ENCODE results near the gene DNAJB8. TPM values are rescaled to one million over a fixed set of nuclear protein-coding genes. Genes with fewer than 3 reads are reported as not detected.

The DNAJB8 gene
- total RNA-seq, 1 experiment from 2014 or later = not detected

GRCh38 chr3:128506754-128507153 is 40.1 kb upstream of the DNAJB8 start:
- H2AFZ ChIP-seq (ENCODE audit: low read length) = no peak overlapping the region
- H4K91ac ChIP-seq (ENCODE audit: insufficient read length, low read depth, low read length) = no peak overlapping the region
- no peaks in the 10 kb centered on the region for H3K36me3 Mint-ChIP-seq (ENCODE audit: insufficient read depth in 1 of 3, low read depth in 3 of 3)
- H3K14ac ChIP-seq (ENCODE audit: insufficient read depth, low read length) = peak overlapping the region; percentile 61; the same call in 1 of the 2 replicates
- H3K27ac Mint-ChIP-seq = no peak overlapping the region
- no peaks in the 10 kb centered on the region for H3K79me2 ChIP-seq (ENCODE audit: insufficient read depth, low read length)
- H3K18ac ChIP-seq (ENCODE audit: insufficient read length, low read depth, low read length) = no peak overlapping the region
- DNase-seq = peak; percentile 23
- no peak overlapping the region for H3K27ac ChIP-seq (ENCODE audit: insufficient read length, low read depth, low read length)
- H4K8ac ChIP-seq (replicated peaks; ENCODE audit: insufficient read length, low read depth, low read length) = no peak overlapping the region
- H2BK20ac ChIP-seq (ENCODE audit: low read depth, low read length, poor library complexity, severe bottlenecking) = no peak overlapping the region
- H3K23me2 ChIP-seq (ENCODE audit: insufficient read length, low read depth, low read length, poor library complexity, severe bottlenecking) = no peaks in the 10 kb centered on the region
- H2AK5ac ChIP-seq (ENCODE audit: insufficient read length, low read length) = no peak overlapping the region
- H2BK15ac ChIP-seq (ENCODE audit: low read depth, low read length) = no peak overlapping the region
- H3K4me1 Mint-ChIP-seq = no peaks in the 10 kb centered on the region
- no peak overlapping the region for H3K4ac ChIP-seq (ENCODE audit: low read depth, low read length)
- no peak overlapping the region for H2BK12ac ChIP-seq (ENCODE audit: insufficient read length, low read depth, low read length)
- H3K4me2 ChIP-seq (ENCODE audit: insufficient read depth, insufficient read length, low read length) = no peak overlapping the region
- no peak overlapping the region for H3K9ac ChIP-seq (ENCODE audit: extremely low read depth, insufficient read length, low read length)
- H3K23ac ChIP-seq (ENCODE audit: insufficient read length, low read depth, low read length) = no peak overlapping the region
- H3K79me1 ChIP-seq (ENCODE audit: insufficient read depth, low read depth, low read length, poor library complexity, severe bottlenecking) = no peaks in the 10 kb centered on the region
- WGBS (ENCODE audit: extremely low coverage, insufficient read length, low lambda C conversion rate) = no CpG with 5 or more reads among the region's 2 CpGs
- TF ChIP-seq, protein P1, sequence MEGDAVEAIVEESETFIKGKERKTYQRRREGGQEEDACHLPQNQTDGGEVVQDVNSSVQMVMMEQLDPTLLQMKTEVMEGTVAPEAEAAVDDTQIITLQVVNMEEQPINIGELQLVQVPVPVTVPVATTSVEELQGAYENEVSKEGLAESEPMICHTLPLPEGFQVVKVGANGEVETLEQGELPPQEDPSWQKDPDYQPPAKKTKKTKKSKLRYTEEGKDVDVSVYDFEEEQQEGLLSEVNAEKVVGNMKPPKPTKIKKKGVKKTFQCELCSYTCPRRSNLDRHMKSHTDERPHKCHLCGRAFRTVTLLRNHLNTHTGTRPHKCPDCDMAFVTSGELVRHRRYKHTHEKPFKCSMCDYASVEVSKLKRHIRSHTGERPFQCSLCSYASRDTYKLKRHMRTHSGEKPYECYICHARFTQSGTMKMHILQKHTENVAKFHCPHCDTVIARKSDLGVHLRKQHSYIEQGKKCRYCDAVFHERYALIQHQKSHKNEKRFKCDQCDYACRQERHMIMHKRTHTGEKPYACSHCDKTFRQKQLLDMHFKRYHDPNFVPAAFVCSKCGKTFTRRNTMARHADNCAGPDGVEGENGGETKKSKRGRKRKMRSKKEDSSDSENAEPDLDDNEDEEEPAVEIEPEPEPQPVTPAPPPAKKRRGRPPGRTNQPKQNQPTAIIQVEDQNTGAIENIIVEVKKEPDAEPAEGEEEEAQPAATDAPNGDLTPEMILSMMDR (conservative IDR thresholded peaks at IDR 0.05) = no peak
- no peaks in the 10 kb centered on the region for H3K9me3 ChIP-seq (ENCODE audit: control insufficient read depth, low read depth, low read length)
- no peaks in the 10 kb centered on the region for H3K9me3 Mint-ChIP-seq
- no peak overlapping the region for H4K5ac ChIP-seq (ENCODE audit: insufficient read length, low read depth, low read length)
- H3K27me3 Mint-ChIP-seq (ENCODE audit: low read depth) = peaks cover 34% of the 10 kb centered on the region
- no peaks in the 10 kb centered on the region; the same call in 1 of the 2 replicates for H3K27me3 ChIP-seq (ENCODE audit: insufficient read depth, low read length)
- no peak overlapping the region for H3K4me3 Mint-ChIP-seq
- no peak overlapping the region for H2BK5ac ChIP-seq (ENCODE audit: insufficient read length, low read length)
- no peak overlapping the region for H3K56ac ChIP-seq (ENCODE audit: insufficient read length, low read depth, low read length)
- no peak overlapping the region for H2BK120ac ChIP-seq (ENCODE audit: low read depth, low read length, poor library complexity, severe bottlenecking)
- no peaks in the 10 kb centered on the region for H4K20me1 ChIP-seq (ENCODE audit: control insufficient read depth, insufficient read depth, insufficient read length)
- no peak overlapping the region for H3T11ph ChIP-seq (ENCODE audit: low read length)
- H3K4me1 ChIP-seq (ENCODE audit: insufficient read depth, low read length) = no peaks in the 10 kb centered on the region

Data from H9 (cell line).